ENCODE data around the gene MPP1. TPM values are rescaled to one million over a fixed set of nuclear protein-coding genes. Genes with fewer than 3 reads are reported as not detected.

Gene MPP1
- total and polyA plus RNA-seq, 8 donors = 41.7 to 125 (median 44.8) TPM

GRCh38 chrX:154812341-154813101 lies 7.2 kb upstream of the MPP1 start:
- intact Hi-C loops (cut with DNase I) = no loop called here
- no peaks in the 10 kb centered on the region for H3K4me1 ChIP-seq
- no peak for ATAC-seq
- H3K4me3 ChIP-seq = no peak overlapping the region
- TF ChIP-seq CTCF (IDR thresholded peaks at IDR 0.05) = no peak
- no peak overlapping the region for H3K27ac ChIP-seq
- DNase-seq = no peak
- H3K36me3 ChIP-seq = no peaks in the 10 kb centered on the region
- H3K27me3 ChIP-seq = no peaks in the 10 kb centered on the region
- H3K9me3 ChIP-seq = no peaks in the 10 kb centered on the region

- Histone ChIP-seq H3K27me3 (no peaks in the 10 kb centered on the region), H3K4me1 (peaks cover 0 to 6% of the 10 kb centered on the region in 2 donors), H3K27ac (no peak overlapping the region), H3K36me3 (no peaks in the 10 kb centered on the region), H3K9me3 (no peaks in the 10 kb centered on the region), H3K4me3 (no peak overlapping the region)
- DNase-seq (no peak), ATAC-seq (no peak)
- intact Hi-C loops (cut with DNase I) = no loop called here
- no peak for TF ChIP-seq CTCF (IDR thresholded peaks at IDR 0.05)
Observed at GRCh38 chrX:154809939-154810665, 4.8 kb upstream of the MPP1 start.

DNA sequence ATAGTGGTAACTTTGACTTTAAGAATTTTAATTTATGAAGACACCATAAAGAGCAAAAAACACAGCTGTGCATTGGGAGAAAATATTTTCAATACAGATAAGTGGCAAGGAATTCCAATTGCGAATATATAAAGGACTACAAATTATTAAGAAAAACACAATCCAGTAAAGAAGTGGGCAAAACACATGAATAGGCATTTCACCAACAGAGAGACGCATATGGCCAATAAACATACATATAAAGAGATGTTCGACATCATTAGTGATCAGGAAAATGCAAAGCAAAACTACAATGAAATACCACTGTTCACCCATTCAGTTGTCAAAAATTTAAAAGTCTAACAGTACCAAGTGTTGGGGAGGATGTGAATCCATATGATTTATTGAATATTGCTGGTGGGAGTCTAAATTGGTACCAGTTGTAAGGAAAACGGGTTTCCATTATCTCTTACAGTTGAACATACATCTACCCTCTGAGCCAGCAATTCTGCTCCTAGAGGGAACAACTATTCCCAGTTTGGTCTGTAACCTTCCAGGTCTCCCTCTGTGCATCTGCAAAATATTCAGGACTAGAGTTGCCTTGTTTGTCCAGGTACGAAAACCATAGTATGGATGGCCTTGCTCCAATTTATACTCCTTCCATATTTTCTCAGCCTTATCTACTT lies 1.7 kb upstream of the MPP1 start:
- TF ChIP-seq CTCF (IDR thresholded peaks at IDR 0.05) = no peak
- Histone ChIP-seq H3K9me3 (no peaks in the 10 kb centered on the region), H3K4me1 (peaks cover 0 to 12% of the 10 kb centered on the region in 2 donors), H3K36me3 (no peaks in the 10 kb centered on the region), H3K4me3 (no peak overlapping the region), H3K27me3 (no peaks in the 10 kb centered on the region), H3K27ac (no peak overlapping the region)
- DNase-seq (no peak), ATAC-seq (no peak)
- intact Hi-C loops (cut with DNase I) = no loop called here

- intact Hi-C loops (cut with DNase I) = no loop called here
Observed at GRCh38 chrX:154805696-154806091, 409 bp upstream of the MPP1 start.

More at GRCh38 chrX:154805696-154806091, 409 bp upstream of the MPP1 start:
- Histone ChIP-seq H3K4me3 (peak overlapping the region; percentile 52 to 67), H3K36me3 (no peaks in the 10 kb centered on the region), H3K4me1 (peaks cover 0 to 12% of the 10 kb centered on the region in 2 donors), H3K27me3 (no peaks in the 10 kb centered on the region), H3K27ac (peak overlapping the region; percentile 2 to 90), H3K9me3 (no peaks in the 10 kb centered on the region)
- TF ChIP-seq CTCF (IDR thresholded peaks at IDR 0.05) = no peak
- DNase-seq = peak in 1 of 4 donors; percentile 3
- ATAC-seq = peak; percentile 11

All from left lung (tissue), 10 donors.